HepG2 (cell line): Measurements from ENCODE around the gene CDC25C. TPM values are rescaled to one million over a fixed set of nuclear protein-coding genes. Genes with fewer than 3 reads are reported as not detected.

Source experiments
- ATAC-seq: fragments of 200-7000 bp; cut with Tn5 transposase; 3 replicates; pipeline ENCODE4 v1.9.1; 2020; ENCODE audit warnings: mild to moderate bottlenecking, moderate library complexity
- BruUV-seq: library from RNA; stranded (reverse); fragments of 400-500 nt; replicated peaks from 2 replicates; lab custom pipeline; 2021; lab: Mats Ljungman, UMichigan
- CTCF ChIA-PET: fragments of 300-600 bp; formaldehyde crosslinking; extraction: SDS; loops from one replicate; lab custom pipeline; 2021; ENCODE audit warnings: low total read pairs, inconsistent platforms, low intra/inter-chr PET ratio; lab: Yijun Ruan, JAX
- POLR2A ChIA-PET: fragments of 350-600 bp; sonication (Branson Sonifier 250); formaldehyde crosslinking; loops from one replicate; lab custom pipeline; 2020; ENCODE audit warnings: antibody characterized with exemption, inconsistent platforms; lab: Yijun Ruan, JAX
- DNase-seq: peaks from one replicate; pipeline ENCODE4 v3.0.0-alpha.2; 2015; ENCODE audit warnings: low spot score
- FAIRE-seq: peaks from 3 replicates; lab custom pipeline; 2011; peaks lifted over from hg19 to GRCh38; lab: Jason Lieb, UNC
- H2AFZ ChIP-seq: one replicate; pipeline ENCODE4 v1.6.1; 2011; ENCODE audit warnings: low read length, inconsistent platforms
- H3K27ac ChIP-seq: fragments of 300-600 bp; 3 replicates; pipeline ENCODE4 v1.8.0; 2011; ENCODE audit warnings: mixed run types, mild to moderate bottlenecking, mixed read lengths, low read length, inconsistent platforms; ENCODE audit not compliant: insufficient read depth; ENCODE audit errors: extremely low read length
- H3K27me3 ChIP-seq, 2 experiments: fragments of 200-600 bp in 1 of 2; 2 replicates in 1 of 2; 3 replicates in 1 of 2; pipeline versions ENCODE4 v1.6.0 to v1.8.0; 2011; ENCODE audit warnings: low read length in 2 of 2, mild to moderate bottlenecking in 2 of 2, moderate library complexity in 2 of 2, inconsistent platforms in 1 of 2; ENCODE audit not compliant: insufficient read depth in 2 of 2, control insufficient read depth in 1 of 2
- H3K36me3 ChIP-seq, 2 experiments: fragments of 200-600 bp in 1 of 2; replicated peaks in 1 of 2; 2 replicates in 1 of 2; 3 replicates in 1 of 2; pipeline versions ENCODE4 v1.5.1 to v1.8.0; 2011; ENCODE audit warnings: low read length in 2 of 2, inconsistent platforms in 1 of 2; ENCODE audit not compliant: insufficient read depth in 2 of 2, control insufficient read depth in 1 of 2
- H3K4me1 ChIP-seq: 2 replicates; pipeline ENCODE4 v1.5.1; 2012; ENCODE audit warnings: low read length, inconsistent platforms; ENCODE audit not compliant: insufficient read depth
- H3K4me2 ChIP-seq: 2 replicates; pipeline ENCODE4 v1.6.0; 2011; ENCODE audit warnings: low read depth, low read length, inconsistent platforms
- H3K4me3 ChIP-seq, 3 experiments: fragments of 200-600 bp in 1 of 3; sonication (generic), shearing (Covaris generic) in 1 of 3; replicated peaks in 1 of 3; 2 replicates each; pipeline ENCODE4 v1.5.1; 2011 to 2016; ENCODE audit warnings: low read length in 3 of 3, inconsistent platforms in 2 of 3, low read depth in 2 of 3, mild to moderate bottlenecking in 2 of 3, control low read depth in 1 of 3, mixed read lengths in 1 of 3; ENCODE audit not compliant: insufficient read depth in 1 of 3
- H3K79me2 ChIP-seq: one replicate; pipeline ENCODE4 v1.6.1; 2011; ENCODE audit warnings: low read length, inconsistent platforms; ENCODE audit not compliant: insufficient read depth
- H3K9ac ChIP-seq: 2 replicates; pipeline ENCODE4 v1.6.0; 2011; ENCODE audit warnings: mild to moderate bottlenecking, low read depth, low read length, inconsistent platforms; ENCODE audit not compliant: insufficient read depth
- H3K9me3 ChIP-seq: 2 replicates; pipeline ENCODE4 v1.5.1; 2012; ENCODE audit warnings: mild to moderate bottlenecking, low read length
- H4K20me1 ChIP-seq: 2 replicates; pipeline ENCODE4 v1.6.0; 2011; ENCODE audit warnings: inconsistent platforms, mild to moderate bottlenecking, low read length, moderate library complexity; ENCODE audit not compliant: insufficient read depth
- CHCHD3 ChIP-seq: sonication (generic); formaldehyde crosslinking; IDR thresholded peaks from 2 replicates; pipeline ENCODE4 v1.8.0; 2022; ENCODE audit warnings: mild to moderate bottlenecking, missing genetic modification reagents, moderate library complexity
- ETV5 ChIP-seq: IDR thresholded peaks from 2 replicates; pipeline ENCODE4 v1.6.1; 2018; ENCODE audit warnings: missing biosample characterization, missing genetic modification reagents, inconsistent platforms, borderline replicate concordance
- HNF4A ChIP-seq: sonication (generic); formaldehyde crosslinking; IDR thresholded peaks from 2 replicates; pipeline ENCODE4 v1.4.0; 2020; ENCODE audit warnings: missing genetic modification reagents
- NFE2L1 ChIP-seq: sonication (generic); formaldehyde crosslinking; IDR thresholded peaks from 2 replicates; pipeline ENCODE4 v1.4.0; 2020; ENCODE audit warnings: missing genetic modification reagents, mild to moderate bottlenecking, borderline replicate concordance
- NFYC ChIP-seq: IDR thresholded peaks from 2 replicates; pipeline ENCODE4 v1.6.1; 2016; ENCODE audit warnings: missing genetic modification reagents, missing compliant biosample characterization
- POGZ ChIP-seq: sonication (generic); formaldehyde crosslinking; IDR thresholded peaks from 2 replicates; pipeline ENCODE4 v1.4.0; 2020; ENCODE audit warnings: mild to moderate bottlenecking, missing genetic modification reagents
- RBM39 ChIP-seq: fragments of 200-400 bp; formaldehyde crosslinking; IDR thresholded peaks from one replicate; pipeline ENCODE4 v1.6.1; 2018; ENCODE audit warnings: antibody characterized with exemption, mild to moderate bottlenecking, low read depth, low read length; ENCODE audit not compliant: poor library complexity, severe bottlenecking
- STAT5B ChIP-seq: sonication (generic); formaldehyde crosslinking; IDR thresholded peaks from 2 replicates; pipeline ENCODE4 v1.4.0; 2020; ENCODE audit warnings: missing genetic modification reagents
- U2AF1 ChIP-seq: fragments of 200-400 bp; formaldehyde crosslinking; optimal IDR thresholded peaks from 2 replicates; pipeline ENCODE3; 2017; ENCODE audit warnings: mild to moderate bottlenecking, low read depth, low read length
- XBP1 ChIP-seq: sonication (generic); formaldehyde crosslinking; IDR thresholded peaks from 2 replicates; pipeline ENCODE4 v1.5.0; 2020; ENCODE audit warnings: missing genetic modification reagents
- ZBTB1 ChIP-seq: sonication (generic); formaldehyde crosslinking; IDR thresholded peaks from 2 replicates; pipeline ENCODE4 v1.4.0; 2020; ENCODE audit warnings: missing genetic modification reagents, borderline replicate concordance
- ZBTB46 ChIP-seq: sonication (generic); formaldehyde crosslinking; IDR thresholded peaks from 2 replicates; pipeline ENCODE4 v1.4.0; 2020; ENCODE audit warnings: mild to moderate bottlenecking, missing genetic modification reagents, borderline replicate concordance
- ZNF232 ChIP-seq: sonication (generic); formaldehyde crosslinking; IDR thresholded peaks from 2 replicates; pipeline ENCODE4 v1.4.0; 2020; ENCODE audit warnings: missing genetic modification reagents, borderline replicate concordance
- ZNF296 ChIP-seq: sonication (generic); formaldehyde crosslinking; conservative IDR thresholded peaks from 2 replicates; pipeline ENCODE4 v1.5.0; 2020; ENCODE audit warnings: mild to moderate bottlenecking, missing genetic modification reagents
- ZNF383 ChIP-seq: sonication (generic); formaldehyde crosslinking; IDR thresholded peaks from 2 replicates; pipeline ENCODE4 v1.4.0; 2020; ENCODE audit warnings: missing genetic modification reagents, mild to moderate bottlenecking, borderline replicate concordance
- ZNF549 ChIP-seq: sonication (generic); formaldehyde crosslinking; IDR thresholded peaks from 2 replicates; pipeline ENCODE4 v1.5.0; 2020; ENCODE audit warnings: missing genetic modification reagents
- ZNF615 ChIP-seq: sonication (generic); formaldehyde crosslinking; IDR thresholded peaks from 2 replicates; pipeline ENCODE4 v1.5.0; 2020; ENCODE audit warnings: mild to moderate bottlenecking, missing genetic modification reagents, borderline replicate concordance
- ZNF747 ChIP-seq: sonication (generic); formaldehyde crosslinking; IDR thresholded peaks from 2 replicates; pipeline ENCODE4 v1.8.1; 2023; ENCODE audit warnings: missing genetic modification reagents, mild to moderate bottlenecking, borderline replicate concordance
- ZNF775 ChIP-seq: sonication (generic); formaldehyde crosslinking; IDR thresholded peaks from 2 replicates; pipeline ENCODE4 v1.4.0; 2020; ENCODE audit warnings: missing genetic modification reagents, mild to moderate bottlenecking, moderate library complexity, borderline replicate concordance
- WGBS: methylation state at CpG from one replicate; pipeline ENCODE4 v1.1.6; 2017; ENCODE audit warnings: low lambda C conversion rate; 5-methylcytosine and 5-hydroxymethylcytosine counted together
- in situ Hi-C: cut with HindIII; loops from 2 replicates; pipeline ENCODE4 v1.10.0; 2017; ENCODE audit warnings: low pct_unique_long_range_greater_than_20kb; ENCODE audit not compliant: extremely low pct_ligation_motif_present
- intact Hi-C: fragments of 100-400 bp; cut with micrococcal nuclease; formaldehyde crosslinking; loops from one replicate; pipeline ENCODE4 v1.10.0; 2022; ENCODE audit not compliant: unreplicated experiment
- polyA plus RNA-seq, 8 experiments: library from polyadenylated mRNA; depleted of rRNA in 3 of 8; stranded (reverse) in 7 of 8; unstranded in 1 of 8; fragments of >200 nt; fragmentation: Illumina TruSeq in 4 of 8; extraction: Trizol in 4 of 8; gene quantifications; 2 replicates each; pipeline versions ENCODE4 v1.2.1 to v1.2.3, GENCODE V29; 2011 to 2016; ENCODE audit warnings: low read depth in 4 of 8, missing spikeins in 1 of 8, mixed read lengths in 1 of 8; ENCODE audit not compliant: insufficient read depth in 1 of 8
- total RNA-seq, 5 experiments: library from RNA; depleted of rRNA; stranded (reverse); fragments of >200 nt; fragmentation: Illumina TruSeq; extraction: Trizol; gene quantifications; 2 replicates each; pipeline ENCODE4 v1.2.3, GENCODE V29; 2016; ENCODE audit warnings: low read depth in 1 of 5
- TF ChIP-seq, protein P1 (sequence below), 2 experiments: IDR thresholded peaks; 2 replicates each; pipeline ENCODE4 v1.6.1; 2011 to 2012; ENCODE audit warnings: low read length in 2 of 2, borderline replicate concordance in 1 of 2, low read depth in 1 of 2, mild to moderate bottlenecking in 1 of 2, moderate library complexity in 1 of 2

The CDC25C gene
- total and polyA plus RNA-seq, 2 of the 13 experiments (the other 11 are each of a cell fraction or from before 2014, with no cell fraction given): 17.7 to 27.6 TPM

GRCh38 chr5:138271281-138271680 lies 60.3 kb downstream of the CDC25C start:
- FAIRE-seq (no peak), DNase-seq (peak; percentile 38), ATAC-seq (no peak)
- POLR2A ChIA-PET: no interaction called here
- Histone ChIP-seq H3K36me3 (no peaks in the 10 kb centered on the region), H3K4me2 (peak overlapping the region; percentile 57), H3K27ac (no peak overlapping the region), H3K9ac (no peak overlapping the region), H3K79me2 (no peaks in the 10 kb centered on the region), H3K27me3 (peaks cover 0 to 16% of the 10 kb centered on the region in 2 experiments; a peak in 3 of 5 replicates), H2AFZ (peak overlapping the region; percentile 81), H3K4me1 (peaks cover 28% of the 10 kb centered on the region), H3K9me3 (no peaks in the 10 kb centered on the region), H3K4me3 (0 out of 6 replicates have a peak overlapping the region, but pooled peaks of 1 of the 3 experiments have one; percentile 10), H4K20me1 (no peaks in the 10 kb centered on the region)
- BruUV-seq: no TSS peak
- intact Hi-C loops (no loop called here), in situ Hi-C loops (loop anchor here (5.0 kb wide), 1 partner anchor 49 kb away; no protein-coding TSS in a partner anchor)
- WGBS: 31% methylated on average over 5 of the region's 5 CpGs
- CTCF ChIA-PET: no interaction called here
- no peak for TF ChIP-seq U2AF1
- TF ChIP-seq CHCHD3: no peak
- no peak for TF ChIP-seq ZBTB46 (CRISPR knock-in tag)
- no peak for TF ChIP-seq ZNF549 (CRISPR knock-in tag)
- no peak for TF ChIP-seq ZNF296 (CRISPR knock-in tag)
- no peak for TF ChIP-seq NFE2L1 (CRISPR knock-in tag)
- TF ChIP-seq, protein P1, sequence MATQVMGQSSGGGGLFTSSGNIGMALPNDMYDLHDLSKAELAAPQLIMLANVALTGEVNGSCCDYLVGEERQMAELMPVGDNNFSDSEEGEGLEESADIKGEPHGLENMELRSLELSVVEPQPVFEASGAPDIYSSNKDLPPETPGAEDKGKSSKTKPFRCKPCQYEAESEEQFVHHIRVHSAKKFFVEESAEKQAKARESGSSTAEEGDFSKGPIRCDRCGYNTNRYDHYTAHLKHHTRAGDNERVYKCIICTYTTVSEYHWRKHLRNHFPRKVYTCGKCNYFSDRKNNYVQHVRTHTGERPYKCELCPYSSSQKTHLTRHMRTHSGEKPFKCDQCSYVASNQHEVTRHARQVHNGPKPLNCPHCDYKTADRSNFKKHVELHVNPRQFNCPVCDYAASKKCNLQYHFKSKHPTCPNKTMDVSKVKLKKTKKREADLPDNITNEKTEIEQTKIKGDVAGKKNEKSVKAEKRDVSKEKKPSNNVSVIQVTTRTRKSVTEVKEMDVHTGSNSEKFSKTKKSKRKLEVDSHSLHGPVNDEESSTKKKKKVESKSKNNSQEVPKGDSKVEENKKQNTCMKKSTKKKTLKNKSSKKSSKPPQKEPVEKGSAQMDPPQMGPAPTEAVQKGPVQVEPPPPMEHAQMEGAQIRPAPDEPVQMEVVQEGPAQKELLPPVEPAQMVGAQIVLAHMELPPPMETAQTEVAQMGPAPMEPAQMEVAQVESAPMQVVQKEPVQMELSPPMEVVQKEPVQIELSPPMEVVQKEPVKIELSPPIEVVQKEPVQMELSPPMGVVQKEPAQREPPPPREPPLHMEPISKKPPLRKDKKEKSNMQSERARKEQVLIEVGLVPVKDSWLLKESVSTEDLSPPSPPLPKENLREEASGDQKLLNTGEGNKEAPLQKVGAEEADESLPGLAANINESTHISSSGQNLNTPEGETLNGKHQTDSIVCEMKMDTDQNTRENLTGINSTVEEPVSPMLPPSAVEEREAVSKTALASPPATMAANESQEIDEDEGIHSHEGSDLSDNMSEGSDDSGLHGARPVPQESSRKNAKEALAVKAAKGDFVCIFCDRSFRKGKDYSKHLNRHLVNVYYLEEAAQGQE (IDR thresholded peaks at IDR 0.05; ENCODE audit: borderline replicate concordance in 1 of 2, low read depth in 1 of 2, low read length in 2 of 2): no peak
- TF ChIP-seq ZNF615: no peak
- no peak for TF ChIP-seq RBM39
- no peak for TF ChIP-seq XBP1 (CRISPR knock-in tag)
- TF ChIP-seq ETV5 (CRISPR knock-in tag): peak; percentile 63; the same call in 1 of the 2 replicates
- no peak for TF ChIP-seq ZNF383
- no peak for TF ChIP-seq ZNF775 (CRISPR knock-in tag)
- TF ChIP-seq NFYC (CRISPR knock-in tag): no peak
- no peak for TF ChIP-seq POGZ (CRISPR knock-in tag)
- TF ChIP-seq ZBTB1: no peak
- TF ChIP-seq STAT5B (CRISPR knock-in tag): no peak
- peak; percentile 76 for TF ChIP-seq HNF4A
- peak; percentile 59; the same call in 1 of the 2 replicates for TF ChIP-seq ZNF232 (CRISPR knock-in tag)
- TF ChIP-seq ZNF747 (CRISPR knock-in tag): no peak
